NCI-H187 treated with DMSO at 0.1 percent for 48 hours (cell line): ENCODE data around the gene NKX1-1.
"Not testable (repeated sequence)": the region's sequence is repeated elsewhere in the genome, so short reads cannot be mapped to it uniquely, and the experiment has no call there.

ENCODE experiments used
- DNase-seq: peaks from one replicate; lab custom pipeline; 2025; lab: John Stamatoyannopoulos, UW

NKX1-1 gene

GRCh38 chr4:1406394-1406980, at the start of gene NKX1-1:
Gene NKX1-1 (minus strand): TSS chr4:1406442. CDS start chr4:1406442, 0 bp downstream.
- no peak for DNase-seq

DNA sequence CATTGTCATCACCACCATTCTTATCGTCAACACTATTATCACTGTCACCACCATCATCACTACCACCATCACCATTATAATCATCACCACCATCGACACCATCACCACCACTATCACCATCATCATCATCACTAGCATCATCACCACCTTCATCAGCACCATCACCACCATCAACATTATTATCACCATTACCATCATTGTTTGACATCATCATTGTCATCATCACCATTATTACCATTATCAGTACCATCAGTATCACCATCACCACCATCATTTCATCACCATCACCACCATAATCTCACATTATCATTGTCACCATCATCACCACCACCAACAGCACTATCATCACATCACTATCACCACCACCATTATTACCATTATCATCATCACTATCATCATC, 47.5 kb upstream of the NKX1-1 start:
- no peak for DNase-seq

DNA sequence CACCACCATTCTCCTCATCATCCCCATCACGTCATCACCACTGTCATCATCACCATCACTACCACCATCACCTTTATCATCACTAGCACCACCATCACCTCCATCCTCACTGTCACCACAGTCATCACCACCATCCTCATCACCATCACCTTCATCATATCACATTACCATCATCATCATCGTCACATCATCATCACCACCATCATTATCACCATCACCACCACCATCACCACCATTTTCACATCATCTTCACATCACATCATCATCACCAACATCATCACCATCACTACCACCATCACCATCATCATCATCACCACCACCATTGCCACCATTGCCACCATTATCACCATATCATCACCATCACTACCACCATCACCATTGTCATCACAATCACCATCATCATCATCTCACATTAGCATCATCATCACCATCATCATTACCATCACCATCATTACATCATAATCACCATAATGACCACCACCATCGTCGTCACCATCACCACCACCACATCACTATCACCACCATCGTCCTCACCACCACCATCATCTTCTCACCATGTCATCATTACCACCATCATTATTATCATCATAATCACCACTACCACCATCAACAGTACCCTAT, 46.3 kb upstream of the NKX1-1 start:
- no peak for DNase-seq

GRCh38 chr4:1451752-1452122, 45.5 kb upstream of the NKX1-1 start:
- no peak for DNase-seq

GRCh38 chr4:1451106-1451751, 45.0 kb upstream of the NKX1-1 start:
- DNase-seq = no peak

DNA sequence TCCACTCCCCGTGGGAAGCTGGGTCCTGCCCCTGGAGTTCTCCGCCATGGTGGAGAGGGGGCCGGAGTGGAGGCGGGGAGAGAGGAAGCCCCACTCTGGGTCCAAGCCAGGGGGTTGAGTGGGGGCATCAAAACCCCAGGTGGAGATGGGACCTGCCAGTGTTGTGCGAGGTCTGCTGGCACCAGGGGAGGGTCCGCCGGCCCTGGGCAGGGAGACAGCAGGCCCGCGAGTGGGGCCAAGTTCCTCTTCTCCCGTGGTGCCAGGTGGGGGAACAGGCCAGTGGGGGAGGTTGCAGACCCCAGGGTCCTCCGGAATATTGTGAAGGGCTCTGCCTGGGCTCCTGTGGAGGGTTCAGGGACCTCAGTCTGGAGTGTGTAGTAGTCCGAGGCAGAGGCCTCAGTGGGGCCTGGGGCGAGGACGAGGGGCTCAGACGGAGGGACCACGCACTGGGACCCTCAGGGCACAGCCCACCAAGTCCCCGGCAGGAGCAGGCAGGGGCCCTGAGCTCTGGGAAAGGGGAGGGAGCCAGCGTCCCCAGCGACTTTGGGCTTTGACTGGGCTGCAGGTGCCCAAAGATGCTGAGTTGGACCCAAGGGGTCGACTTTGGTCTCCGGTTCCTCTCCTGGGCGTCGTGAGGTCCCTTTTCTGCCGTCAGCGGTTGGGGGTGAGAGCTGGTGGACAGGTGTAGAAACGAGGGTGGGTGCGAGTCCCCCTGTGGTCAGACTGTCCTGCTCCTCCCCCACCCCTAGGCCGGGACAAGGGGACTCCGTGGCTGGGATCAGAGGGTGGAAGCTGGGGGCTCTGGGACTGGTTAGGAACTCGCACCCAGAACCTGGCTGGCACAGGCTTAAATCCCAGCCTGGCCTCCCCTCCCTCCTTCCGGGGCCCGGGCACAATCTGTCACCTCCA, 43.8 kb upstream of the NKX1-1 start:
- DNase-seq = no peak

DNA sequence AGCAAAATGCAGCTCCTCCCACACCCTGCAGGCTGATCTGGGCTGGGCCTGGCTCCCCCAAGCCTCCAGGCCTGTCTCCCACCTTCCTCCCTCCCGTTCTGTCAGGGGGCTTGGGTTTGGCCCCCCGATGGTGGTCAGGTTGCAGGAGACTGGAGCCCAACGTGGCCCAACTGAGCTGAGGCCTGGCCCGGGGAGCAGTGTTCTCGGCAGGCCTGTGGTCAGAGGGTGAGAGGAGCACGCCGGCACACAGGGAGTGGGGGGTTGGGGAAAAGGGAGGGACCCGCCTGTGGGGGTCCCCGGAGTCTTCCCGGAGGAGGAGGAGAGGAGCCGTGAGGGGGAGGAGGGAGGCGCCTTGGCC, 43.2 kb upstream of the NKX1-1 start:
- no peak for DNase-seq

DNA sequence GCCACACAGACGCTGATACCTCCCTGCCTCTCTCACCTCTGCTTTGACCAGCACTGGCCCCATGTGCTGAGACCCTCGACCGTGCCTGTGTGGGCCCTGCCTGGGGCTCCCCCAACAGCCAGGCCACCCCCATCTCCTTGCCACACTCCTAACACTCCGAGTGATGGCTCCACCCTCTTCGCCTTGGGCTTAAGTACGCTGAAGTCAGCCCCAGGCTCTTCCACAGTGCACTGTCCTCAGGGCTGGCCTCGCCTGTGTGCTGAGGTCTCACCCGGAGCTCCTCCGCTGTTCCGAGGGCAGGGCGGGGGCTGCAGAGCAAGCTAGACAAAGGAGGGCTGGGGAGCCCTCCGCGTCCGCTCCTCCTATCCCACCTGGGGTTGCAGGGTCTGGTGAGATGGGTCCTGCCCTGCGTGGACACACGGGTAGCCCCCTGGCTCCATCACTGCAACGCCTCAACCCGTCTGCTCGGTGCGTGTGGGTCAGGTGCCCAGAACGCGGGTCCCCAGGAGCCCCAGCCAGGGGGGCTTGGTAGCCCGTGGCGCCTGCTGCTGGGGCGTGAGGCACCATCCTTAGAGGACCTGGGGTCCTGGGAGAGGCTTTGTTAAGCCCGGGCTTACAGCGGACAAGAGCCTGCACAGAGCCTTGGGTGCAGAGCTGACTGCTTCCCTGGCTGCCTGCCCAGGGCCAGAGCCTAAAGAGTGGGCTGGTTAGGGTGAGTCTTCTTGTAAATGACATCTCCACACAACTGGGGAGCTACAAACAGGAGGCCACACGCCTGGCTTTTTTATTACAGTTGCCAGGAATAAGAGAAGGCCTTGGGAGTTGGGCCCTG, 42.6 kb upstream of the NKX1-1 start:
- DNase-seq = no peak

- no peak for DNase-seq
Observed at GRCh38 chr4:1447676-1448588, 41.7 kb upstream of the NKX1-1 start.

DNA sequence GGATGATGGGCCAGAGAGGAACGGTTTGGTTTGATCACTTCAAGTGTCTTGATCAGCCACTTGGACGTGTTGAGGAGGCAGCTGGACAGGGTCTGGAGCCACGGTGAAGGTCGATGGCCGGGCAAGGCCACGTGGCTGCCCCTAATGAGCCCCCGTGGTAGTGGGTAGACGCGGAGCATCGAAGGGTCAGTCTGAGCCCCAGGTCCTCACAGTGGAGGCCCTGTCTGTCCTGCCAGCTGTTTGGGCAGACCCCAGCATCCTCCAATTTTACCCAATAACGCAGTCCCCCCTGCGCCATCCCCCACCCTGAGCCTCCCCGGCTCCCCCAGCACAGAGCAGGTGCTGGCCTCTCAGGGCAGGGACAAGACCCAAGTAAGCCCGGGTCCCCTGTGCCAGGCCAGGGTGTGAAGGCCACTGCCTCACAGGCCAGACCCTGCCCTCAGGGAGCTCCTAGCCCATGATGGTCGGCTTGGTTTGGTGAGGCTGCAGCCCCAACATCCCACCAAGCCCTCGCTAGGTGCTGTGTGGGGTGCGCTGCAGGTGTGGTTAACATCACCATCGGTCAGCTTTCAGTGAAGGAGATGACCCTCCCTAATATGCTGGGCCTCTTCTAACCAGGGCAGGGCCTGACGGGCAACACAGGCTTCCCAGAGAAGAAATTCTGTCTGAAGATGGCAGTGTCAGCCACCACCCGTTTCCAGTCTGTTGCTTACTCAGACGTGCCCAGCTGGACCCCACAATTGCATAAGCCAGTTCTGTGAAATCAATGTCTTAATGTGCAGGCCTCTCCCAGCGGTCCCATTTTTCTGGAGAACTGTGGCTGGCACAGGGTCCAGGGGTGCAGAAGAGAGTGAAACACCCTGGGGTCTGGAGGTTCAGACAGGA, 40.5 kb upstream of the NKX1-1 start:
- DNase-seq = no peak

- DNase-seq = no peak
Observed at GRCh38 chr4:1445716-1446445, 39.6 kb upstream of the NKX1-1 start.

DNA sequence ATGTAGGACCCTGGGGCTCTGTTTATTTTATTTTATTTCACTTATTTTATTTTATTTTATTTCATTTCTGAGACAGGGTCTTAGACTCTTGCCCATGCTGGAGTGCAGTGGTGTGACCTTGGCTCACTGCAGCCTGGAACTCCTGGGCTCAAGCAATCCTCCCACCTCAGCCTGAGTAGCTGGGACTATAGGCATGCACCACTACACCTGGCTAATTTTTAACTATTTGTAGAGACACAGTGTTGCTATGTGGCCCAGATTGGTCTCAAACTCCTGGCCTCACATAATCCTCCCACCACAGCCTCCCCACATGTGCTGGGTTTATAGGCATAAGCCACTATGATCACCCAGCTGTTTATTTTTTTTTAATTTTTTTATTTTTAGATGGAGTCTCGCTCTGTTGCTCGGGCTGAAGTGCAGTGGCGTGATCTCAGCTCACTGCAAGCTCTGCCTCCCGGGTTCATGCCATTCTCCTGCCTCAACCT, 37.5 kb upstream of the NKX1-1 start:
- not testable (repeated sequence) for DNase-seq

DNA sequence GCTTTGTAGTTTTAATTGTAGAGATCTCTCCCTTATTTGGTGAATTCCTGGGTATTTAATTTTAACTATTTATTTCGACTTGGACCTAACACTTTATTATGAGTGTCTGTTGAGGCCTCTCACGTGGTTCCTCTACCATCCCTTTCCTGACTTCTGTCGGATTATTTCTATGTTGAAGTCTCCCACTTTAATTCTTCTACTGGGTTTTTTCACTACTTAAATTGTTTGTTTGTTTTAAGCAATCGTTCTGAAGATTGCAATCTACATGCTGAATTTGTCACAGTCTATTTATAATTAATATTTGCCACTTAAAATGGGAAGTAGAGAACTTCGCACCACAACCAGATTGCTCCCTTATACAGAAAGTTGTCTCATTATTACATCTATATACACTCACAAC, 20.8 kb upstream of the NKX1-1 start:
- no peak for DNase-seq

DNA sequence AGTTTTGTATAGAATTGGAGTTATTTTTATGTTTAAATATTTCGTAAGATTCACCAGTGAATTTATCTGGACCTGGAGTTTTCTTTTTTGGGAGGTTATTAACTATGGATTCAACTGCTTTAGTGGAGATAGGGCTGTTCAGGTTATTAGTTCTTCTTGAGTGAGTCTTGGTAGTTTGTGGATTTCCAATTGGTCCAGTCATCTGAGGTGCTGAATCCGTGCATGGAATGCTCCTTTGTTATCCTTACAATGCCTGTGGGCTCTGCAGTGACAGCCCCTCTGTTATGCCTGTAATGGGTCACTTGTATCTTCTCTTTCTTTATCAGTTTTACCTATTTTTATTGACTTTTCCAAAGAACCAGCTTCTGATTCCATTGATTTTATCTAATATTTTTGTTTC, 15.4 kb upstream of the NKX1-1 start:
- DNase-seq = no peak

GRCh38 chr4:1419708-1420107, 13.5 kb upstream of the NKX1-1 start:
- no peak for DNase-seq

- DNase-seq = no peak
Observed at GRCh38 chr4:1418494-1419285, 12.4 kb upstream of the NKX1-1 start.

- no peak for DNase-seq
Observed at GRCh38 chr4:1417522-1418390, 11.5 kb upstream of the NKX1-1 start.
